Measurements from ENCODE around the gene PRKCA.

Gene PRKCA

GRCh38 chr17:66432996-66433551 lies 130.7 kb downstream of the PRKCA start:
- peak overlapping the region; percentile 52 for H3K27ac ChIP-seq (ENCODE audit: poor library complexity, severe bottlenecking)
- no peak for ATAC-seq (ENCODE audit: low read depth)
- H3K4me1 ChIP-seq (ENCODE audit: insufficient read depth, poor library complexity, severe bottlenecking) = peaks cover 23% of the 10 kb centered on the region
- H3K27me3 ChIP-seq (ENCODE audit: insufficient read depth, poor library complexity, severe bottlenecking) = no peaks in the 10 kb centered on the region
- DNase-seq (ENCODE audit: low spot score) = no peak
- H3K36me3 ChIP-seq (ENCODE audit: low read depth) = no peaks in the 10 kb centered on the region
- no peak for TF ChIP-seq CTCF (IDR thresholded peaks at IDR 0.05; ENCODE audit: poor library complexity, severe bottlenecking)
- no peaks in the 10 kb centered on the region for H3K9me3 ChIP-seq (ENCODE audit: severe bottlenecking)
- H3K4me3 ChIP-seq (ENCODE audit: severe bottlenecking) = no peak overlapping the region

GRCh38 chr17:66435182-66435581 lies 132.8 kb downstream of the PRKCA start:
- ATAC-seq (ENCODE audit: low read depth) = no peak
- peaks cover 23% of the 10 kb centered on the region for H3K4me1 ChIP-seq (ENCODE audit: insufficient read depth, poor library complexity, severe bottlenecking)
- no peaks in the 10 kb centered on the region for H3K9me3 ChIP-seq (ENCODE audit: severe bottlenecking)
- no peak overlapping the region for H3K4me3 ChIP-seq (ENCODE audit: severe bottlenecking)
- TF ChIP-seq CTCF (IDR thresholded peaks at IDR 0.05; ENCODE audit: poor library complexity, severe bottlenecking) = no peak
- no peak for DNase-seq (ENCODE audit: low spot score)
- H3K36me3 ChIP-seq (ENCODE audit: low read depth) = no peaks in the 10 kb centered on the region
- H3K27me3 ChIP-seq (ENCODE audit: insufficient read depth, poor library complexity, severe bottlenecking) = no peaks in the 10 kb centered on the region
- no peak overlapping the region for H3K27ac ChIP-seq (ENCODE audit: poor library complexity, severe bottlenecking)

GRCh38 chr17:66436631-66437030 lies 134.2 kb downstream of the PRKCA start:
- Histone ChIP-seq H3K4me1 (ENCODE audit: insufficient read depth, poor library complexity, severe bottlenecking) (peaks cover 21% of the 10 kb centered on the region), H3K36me3 (ENCODE audit: low read depth) (no peaks in the 10 kb centered on the region), H3K27ac (ENCODE audit: poor library complexity, severe bottlenecking) (no peak overlapping the region), H3K27me3 (ENCODE audit: insufficient read depth, poor library complexity, severe bottlenecking) (no peaks in the 10 kb centered on the region), H3K4me3 (ENCODE audit: severe bottlenecking) (no peak overlapping the region), H3K9me3 (ENCODE audit: severe bottlenecking) (no peaks in the 10 kb centered on the region)
- DNase-seq (ENCODE audit: low spot score) (no peak), ATAC-seq (ENCODE audit: low read depth) (no peak)
- TF ChIP-seq CTCF (IDR thresholded peaks at IDR 0.05; ENCODE audit: poor library complexity, severe bottlenecking) = no peak

GRCh38 chr17:66437476-66438026 lies 135.1 kb downstream of the PRKCA start:
- Histone ChIP-seq H3K27ac (ENCODE audit: poor library complexity, severe bottlenecking) (no peak overlapping the region), H3K27me3 (ENCODE audit: insufficient read depth, poor library complexity, severe bottlenecking) (no peaks in the 10 kb centered on the region), H3K36me3 (ENCODE audit: low read depth) (no peaks in the 10 kb centered on the region), H3K9me3 (ENCODE audit: severe bottlenecking) (no peaks in the 10 kb centered on the region), H3K4me3 (ENCODE audit: severe bottlenecking) (no peak overlapping the region), H3K4me1 (ENCODE audit: insufficient read depth, poor library complexity, severe bottlenecking) (peaks cover 12% of the 10 kb centered on the region)
- ATAC-seq (ENCODE audit: low read depth) = no peak
- TF ChIP-seq CTCF (IDR thresholded peaks at IDR 0.05; ENCODE audit: poor library complexity, severe bottlenecking) = no peak
- no peak for DNase-seq (ENCODE audit: low spot score)

GRCh38 chr17:66438101-66438500 lies 135.7 kb downstream of the PRKCA start:
- no peak for TF ChIP-seq CTCF (IDR thresholded peaks at IDR 0.05; ENCODE audit: poor library complexity, severe bottlenecking)
- Histone ChIP-seq H3K4me3 (ENCODE audit: severe bottlenecking) (no peak overlapping the region), H3K4me1 (ENCODE audit: insufficient read depth, poor library complexity, severe bottlenecking) (peaks cover 6% of the 10 kb centered on the region), H3K36me3 (ENCODE audit: low read depth) (no peaks in the 10 kb centered on the region), H3K27me3 (ENCODE audit: insufficient read depth, poor library complexity, severe bottlenecking) (no peaks in the 10 kb centered on the region), H3K27ac (ENCODE audit: poor library complexity, severe bottlenecking) (no peak overlapping the region), H3K9me3 (ENCODE audit: severe bottlenecking) (no peaks in the 10 kb centered on the region)
- no peak for ATAC-seq (ENCODE audit: low read depth)
- no peak for DNase-seq (ENCODE audit: low spot score)

All from RWPE2 (cell line).